Body of pancreas (tissue), 4 donors: ENCODE data around the gene C4A.

ENCODE experiments used
- CTCF ChIP-seq, 7 experiments: fragments of 450-650 bp in 4 of 7; fragments of 200-600 bp in 3 of 7; sonication (generic) in 3 of 7; IDR thresholded peaks; one replicate each; pipeline ENCODE4 v1.5.1; 2016 to 2019; ENCODE audit warnings: antibody characterized with exemption in 7 of 7
- POLR2A ChIP-seq, 3 donors: fragments of 450-650 bp; IDR thresholded peaks; one replicate each; pipeline ENCODE4 v1.6.1; 2016; ENCODE audit warnings: antibody characterized with exemption in 3 of 3, mild to moderate bottlenecking in 2 of 3

- TF ChIP-seq CTCF (IDR thresholded peaks at IDR 0.05), result no peak
- no peak for TF ChIP-seq POLR2A (IDR thresholded peaks at IDR 0.05)
These were observed 3.9 kb upstream of the C4A start for GRCh38 chr6:31977816-31978431.
